DND-41 (cell line): Measurements from ENCODE around the gene TKT.

ENCODE experiments used
- EZH2 ChIP-seq: IDR thresholded peaks from 3 replicates; pipeline ENCODE4 v1.6.1; 2012; ENCODE audit warnings: borderline replicate concordance, low read depth, mild to moderate bottlenecking, moderate library complexity, low read length, inconsistent platforms; ENCODE audit not compliant: severe bottlenecking
- TF ChIP-seq, protein P1 (sequence below): IDR thresholded peaks from 2 replicates; pipeline ENCODE4 v1.5.1; 2012; ENCODE audit warnings: borderline replicate concordance, low read length, moderate library complexity, mild to moderate bottlenecking; ENCODE audit not compliant: poor library complexity, severe bottlenecking; ENCODE audit errors: extremely low read depth

DNA sequence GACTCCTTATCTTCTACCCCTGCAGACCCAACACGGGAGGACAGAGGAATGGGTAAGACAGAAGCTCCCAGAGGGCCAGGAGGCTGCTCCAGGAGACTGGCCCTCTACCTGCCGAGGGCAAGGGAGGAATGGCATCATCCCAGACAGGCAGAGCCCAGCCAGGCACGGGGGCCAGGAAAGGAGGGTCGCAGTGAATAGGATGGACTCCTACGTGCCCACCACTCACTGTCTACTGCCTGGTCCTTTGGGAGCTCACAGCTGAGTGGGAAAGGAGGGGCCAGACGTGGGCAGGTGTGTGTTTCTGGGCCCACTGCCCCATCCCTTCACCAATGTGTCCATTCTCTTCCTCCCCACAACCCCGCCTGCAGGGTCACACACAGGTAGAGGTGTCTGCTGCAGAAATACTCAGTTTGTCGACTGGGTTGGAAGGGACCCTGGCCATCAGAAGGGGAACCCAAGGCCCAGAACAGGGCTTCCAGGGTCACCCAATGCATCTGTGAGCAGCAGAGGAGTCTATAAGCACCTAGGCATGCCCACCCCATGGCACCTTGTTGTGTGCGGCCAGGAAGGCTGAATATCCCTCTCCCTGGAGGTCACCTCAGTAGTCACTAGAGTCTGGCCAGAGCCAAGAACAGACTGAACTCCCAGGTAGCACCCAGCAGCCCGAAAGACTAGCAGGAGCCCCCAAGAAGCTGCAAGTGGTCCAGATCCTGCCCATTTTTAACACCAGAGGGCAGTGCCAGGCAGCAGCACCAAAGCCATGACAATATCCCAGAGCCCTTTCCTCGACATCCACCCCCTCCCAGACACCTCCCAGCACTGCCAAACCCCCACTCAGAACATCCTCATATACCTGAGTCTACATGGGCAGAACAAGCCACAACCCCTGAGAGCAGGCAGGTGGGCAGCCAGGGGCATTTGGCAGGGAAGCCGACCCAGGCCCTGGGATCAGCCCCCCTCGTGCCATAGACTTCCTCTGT is 24.0 kb downstream of the TKT start:
- TF ChIP-seq, protein P1, sequence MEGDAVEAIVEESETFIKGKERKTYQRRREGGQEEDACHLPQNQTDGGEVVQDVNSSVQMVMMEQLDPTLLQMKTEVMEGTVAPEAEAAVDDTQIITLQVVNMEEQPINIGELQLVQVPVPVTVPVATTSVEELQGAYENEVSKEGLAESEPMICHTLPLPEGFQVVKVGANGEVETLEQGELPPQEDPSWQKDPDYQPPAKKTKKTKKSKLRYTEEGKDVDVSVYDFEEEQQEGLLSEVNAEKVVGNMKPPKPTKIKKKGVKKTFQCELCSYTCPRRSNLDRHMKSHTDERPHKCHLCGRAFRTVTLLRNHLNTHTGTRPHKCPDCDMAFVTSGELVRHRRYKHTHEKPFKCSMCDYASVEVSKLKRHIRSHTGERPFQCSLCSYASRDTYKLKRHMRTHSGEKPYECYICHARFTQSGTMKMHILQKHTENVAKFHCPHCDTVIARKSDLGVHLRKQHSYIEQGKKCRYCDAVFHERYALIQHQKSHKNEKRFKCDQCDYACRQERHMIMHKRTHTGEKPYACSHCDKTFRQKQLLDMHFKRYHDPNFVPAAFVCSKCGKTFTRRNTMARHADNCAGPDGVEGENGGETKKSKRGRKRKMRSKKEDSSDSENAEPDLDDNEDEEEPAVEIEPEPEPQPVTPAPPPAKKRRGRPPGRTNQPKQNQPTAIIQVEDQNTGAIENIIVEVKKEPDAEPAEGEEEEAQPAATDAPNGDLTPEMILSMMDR: peak; percentile 25
- TF ChIP-seq EZH2: no peak
